ENCODE measurements around the gene ANKRD55.
"Not testable (repeated sequence)": the region's sequence is repeated elsewhere in the genome, so short reads cannot be mapped to it uniquely, and the experiment has no call there.

ANKRD55 gene

GRCh38 chr5:56270568-56271392 is 37.6 kb upstream of the ANKRD55 start:
- peak overlapping the region; percentile 57 for H3K4me2 ChIP-seq (ENCODE audit: low read depth, low read length)
- DNase-seq: peak; percentile 73

GRCh38 chr5:56270058-56270457 is 36.9 kb upstream of the ANKRD55 start:
- peak overlapping the region; percentile 10; the same call in 1 of the 2 replicates for H3K9ac ChIP-seq (ENCODE audit: low read length)
- no peak for TF ChIP-seq EZH2phosphoT487 (IDR thresholded peaks at IDR 0.05; ENCODE audit: low read length)
- TF ChIP-seq CTCF (IDR thresholded peaks at IDR 0.05; ENCODE audit: low read length): no peak
- no peak for TF ChIP-seq EZH2 (optimal IDR thresholded peaks at IDR 0.05; ENCODE audit: low read depth, low read length)
- no peaks in the 10 kb centered on the region for H3K9me3 ChIP-seq (replicated peaks; ENCODE audit: insufficient read depth, low read length)
- DNase-seq: peak; percentile 63
- no peaks in the 10 kb centered on the region for H3K27me3 ChIP-seq (replicated peaks; ENCODE audit: insufficient read depth, low read length)
- H3K4me2 ChIP-seq (ENCODE audit: low read depth, low read length): peak overlapping the region; percentile 57
- no peaks in the 10 kb centered on the region for H3K79me2 ChIP-seq (ENCODE audit: low read length)
- H3K9me2 ChIP-seq (replicated peaks; ENCODE audit: insufficient read depth, low read length): no peaks in the 10 kb centered on the region
- peaks cover 5% of the 10 kb centered on the region; the same call in 1 of the 2 replicates for H3K4me1 ChIP-seq (ENCODE audit: low read length)
- no peaks in the 10 kb centered on the region for H3K36me3 ChIP-seq (replicated peaks; ENCODE audit: insufficient read depth, low read length)
- H3F3A ChIP-seq (ENCODE audit: insufficient read depth, low read length): peaks cover 7% of the 10 kb centered on the region; the same call in 1 of the 2 replicates
- H2AFZ ChIP-seq (ENCODE audit: low read length): peak overlapping the region; percentile 40
- peak overlapping the region; percentile 39 for H3K4me3 ChIP-seq (ENCODE audit: low read length)
- peak overlapping the region; percentile 14; the same call in 1 of the 2 replicates for H3K27ac ChIP-seq (ENCODE audit: low read length)
- H4K20me1 ChIP-seq (ENCODE audit: insufficient read depth, low read length): no peaks in the 10 kb centered on the region

More at GRCh38 chr5:56270568-56271392, 37.6 kb upstream of the ANKRD55 start:
- Histone ChIP-seq H4K20me1 (ENCODE audit: insufficient read depth, low read length) (no peaks in the 10 kb centered on the region), H3K4me3 (ENCODE audit: low read length) (peak overlapping the region; percentile 39), H3K9me2 (replicated peaks; ENCODE audit: insufficient read depth, low read length) (no peaks in the 10 kb centered on the region), H3K4me1 (ENCODE audit: low read length) (peaks cover 5% of the 10 kb centered on the region; the same call in 1 of the 2 replicates), H3K27ac (ENCODE audit: low read length) (peak overlapping the region; percentile 14; the same call in 1 of the 2 replicates), H3K36me3 (replicated peaks; ENCODE audit: insufficient read depth, low read length) (no peaks in the 10 kb centered on the region), H3K79me2 (ENCODE audit: low read length) (no peaks in the 10 kb centered on the region), H3K27me3 (replicated peaks; ENCODE audit: insufficient read depth, low read length) (no peaks in the 10 kb centered on the region), H3F3A (ENCODE audit: insufficient read depth, low read length) (peaks cover 7% of the 10 kb centered on the region; the same call in 1 of the 2 replicates), H3K9me3 (replicated peaks; ENCODE audit: insufficient read depth, low read length) (no peaks in the 10 kb centered on the region), H2AFZ (ENCODE audit: low read length) (peak overlapping the region; percentile 40), H3K9ac (ENCODE audit: low read length) (peak overlapping the region; percentile 10; the same call in 1 of the 2 replicates)
- TF ChIP-seq EZH2 (optimal IDR thresholded peaks at IDR 0.05; ENCODE audit: low read depth, low read length) (no peak), CTCF (IDR thresholded peaks at IDR 0.05; ENCODE audit: low read length) (peak; percentile 96)

- Histone ChIP-seq H3K4me1 (ENCODE audit: low read length) (peaks cover 5% of the 10 kb centered on the region; the same call in 1 of the 2 replicates), H3K9ac (ENCODE audit: low read length) (no peak overlapping the region), H3K27ac (ENCODE audit: low read length) (no peak overlapping the region), H3K9me2 (replicated peaks; ENCODE audit: insufficient read depth, low read length) (no peaks in the 10 kb centered on the region), H3K4me2 (ENCODE audit: low read depth, low read length) (peak overlapping the region; percentile 57), H3K36me3 (replicated peaks; ENCODE audit: insufficient read depth, low read length) (no peaks in the 10 kb centered on the region), H3K27me3 (replicated peaks; ENCODE audit: insufficient read depth, low read length) (no peaks in the 10 kb centered on the region), H3K9me3 (replicated peaks; ENCODE audit: insufficient read depth, low read length) (no peaks in the 10 kb centered on the region), H3F3A (ENCODE audit: insufficient read depth, low read length) (peaks cover 7% of the 10 kb centered on the region; the same call in 1 of the 2 replicates), H3K4me3 (ENCODE audit: low read length) (no peak overlapping the region), H2AFZ (ENCODE audit: low read length) (no peak overlapping the region), H4K20me1 (ENCODE audit: insufficient read depth, low read length) (no peaks in the 10 kb centered on the region), H3K79me2 (ENCODE audit: low read length) (no peaks in the 10 kb centered on the region)
- peak; percentile 73 for DNase-seq
- peak; percentile 59 for TF ChIP-seq CTCF (IDR thresholded peaks at IDR 0.05; ENCODE audit: low read length)
- TF ChIP-seq EZH2phosphoT487 (IDR thresholded peaks at IDR 0.05; ENCODE audit: low read length): no peak
- TF ChIP-seq EZH2 (optimal IDR thresholded peaks at IDR 0.05; ENCODE audit: low read depth, low read length): no peak
These were observed 36.2 kb upstream of the ANKRD55 start for GRCh38 chr5:56269216-56269927.

- H3F3A ChIP-seq (ENCODE audit: insufficient read depth, low read length); H3K9me2 ChIP-seq (replicated peaks; ENCODE audit: insufficient read depth, low read length); H4K20me1 ChIP-seq (ENCODE audit: insufficient read depth, low read length); H3K4me3 ChIP-seq (ENCODE audit: low read length); H3K4me1 ChIP-seq (ENCODE audit: low read length); H3K27me3 ChIP-seq (replicated peaks; ENCODE audit: insufficient read depth, low read length); H3K9ac ChIP-seq (ENCODE audit: low read length); H3K27ac ChIP-seq (ENCODE audit: low read length); H3K79me2 ChIP-seq (ENCODE audit: low read length); H3K9me3 ChIP-seq (replicated peaks; ENCODE audit: insufficient read depth, low read length); H2AFZ ChIP-seq (ENCODE audit: low read length); DNase-seq; H3K4me2 ChIP-seq (ENCODE audit: low read depth, low read length); H3K36me3 ChIP-seq (replicated peaks; ENCODE audit: insufficient read depth, low read length): not testable (repeated sequence)
These were observed 35.6 kb upstream of the ANKRD55 start for GRCh38 chr5:56268707-56269106.
